GM23338 (cell line): ENCODE measurements around the gene PSMG4. TPM values are rescaled to one million over a fixed set of nuclear protein-coding genes. Genes with fewer than 3 reads are reported as not detected.

Experiments
- ATAC-seq: fragments of 200-7000 bp; cut with Tn5 transposase; 3 replicates; pipeline ENCODE4 v1.9.1; 2020
- DNase-seq: peaks from one replicate; pipeline ENCODE4 v3.0.0-alpha.2; 2015; ENCODE audit warnings: low spot score
- H2AFZ ChIP-seq: fragments of 200-600 bp; sonication (generic); 2 replicates; pipeline ENCODE4 v1.8.0; 2016; ENCODE audit warnings: antibody characterized with exemption, mild to moderate bottlenecking, moderate library complexity
- H3F3A ChIP-seq: fragments of 200-600 bp; sonication (generic); replicated peaks from 2 replicates; pipeline ENCODE4 v1.8.0; 2017; ENCODE audit warnings: antibody characterized with exemption, mixed run types, low read depth
- H3K27ac ChIP-seq: fragments of 200-600 bp; sonication (generic); 2 replicates; pipeline ENCODE4 v1.6.1; 2016; ENCODE audit warnings: low read depth
- H3K27me3 ChIP-seq: fragments of 200-600 bp; sonication (generic); 2 replicates; pipeline ENCODE4 v1.8.0; 2016; ENCODE audit warnings: mild to moderate bottlenecking, mixed run types, moderate library complexity; ENCODE audit not compliant: insufficient read depth
- H3K36me3 ChIP-seq: fragments of 200-600 bp; sonication (generic); 2 replicates; pipeline ENCODE4 v1.8.0; 2016; ENCODE audit warnings: mild to moderate bottlenecking; ENCODE audit not compliant: insufficient read depth
- H3K4me1 ChIP-seq: fragments of 200-600 bp; sonication (generic); 2 replicates; pipeline ENCODE4 v1.8.0; 2016; ENCODE audit warnings: mild to moderate bottlenecking, moderate library complexity; ENCODE audit not compliant: insufficient read depth
- H3K4me2 ChIP-seq: fragments of 200-600 bp; sonication (generic); 2 replicates; pipeline ENCODE4 v1.7.1; 2017; ENCODE audit warnings: mixed run types
- H3K4me3 ChIP-seq: fragments of 200-600 bp; sonication (generic); 2 replicates; pipeline ENCODE4 v1.6.1; 2016; ENCODE audit warnings: mixed run types
- H3K79me2 ChIP-seq: fragments of 200-600 bp; sonication (generic); replicated peaks from 2 replicates; pipeline ENCODE4 v1.8.0; 2017; ENCODE audit warnings: mild to moderate bottlenecking; ENCODE audit not compliant: insufficient read depth
- H3K9me2 ChIP-seq: fragments of 200-600 bp; sonication (generic); 2 replicates; pipeline ENCODE4 v1.8.0; 2017; ENCODE audit not compliant: insufficient read depth
- H4K20me1 ChIP-seq: fragments of 200-600 bp; sonication (generic); replicated peaks from 2 replicates; pipeline ENCODE4 v1.8.0; 2017; ENCODE audit warnings: mild to moderate bottlenecking; ENCODE audit not compliant: insufficient read depth
- H3K27ac Mint-ChIP-seq: 2 replicates; pipeline ENCODE4 v1.8.0; 2020; ENCODE audit warnings: inconsistent platforms, mild to moderate bottlenecking, moderate library complexity, mixed read lengths
- H3K27me3 Mint-ChIP-seq: 3 replicates; pipeline ENCODE4 v1.8.0; 2022; ENCODE audit warnings: low read depth, mild to moderate bottlenecking, moderate library complexity, mixed read lengths, inconsistent platforms; ENCODE audit not compliant: insufficient read depth, poor library complexity
- H3K36me3 Mint-ChIP-seq: 3 replicates; pipeline ENCODE4 v1.8.0; 2021; ENCODE audit warnings: low read depth, mild to moderate bottlenecking, inconsistent platforms, moderate library complexity, mixed read lengths
- H3K4me1 Mint-ChIP-seq: 3 replicates; pipeline ENCODE4 v1.8.0; 2020; ENCODE audit warnings: mild to moderate bottlenecking, inconsistent platforms, mixed read lengths
- H3K4me3 Mint-ChIP-seq: 3 replicates; pipeline ENCODE4 v1.8.0; 2021; ENCODE audit warnings: moderate library complexity, mild to moderate bottlenecking, inconsistent platforms, mixed read lengths
- H3K9me3 Mint-ChIP-seq: 3 replicates; pipeline ENCODE4 v1.8.0; 2020; ENCODE audit warnings: moderate library complexity, mild to moderate bottlenecking, inconsistent platforms, mixed read lengths
- CREB1 ChIP-seq: fragments of 250-450 bp; sonication (Bioruptor Pico); IDR thresholded peaks from 2 replicates; pipeline ENCODE4 v1.5.0; 2020; ENCODE audit warnings: low read depth, mild to moderate bottlenecking, moderate library complexity
- NANOG ChIP-seq: IDR thresholded peaks from 2 replicates; pipeline ENCODE4 v1.6.1; 2016; ENCODE audit warnings: antibody characterized with exemption, borderline replicate concordance
- STAT1 ChIP-seq: IDR thresholded peaks from one replicate; pipeline ENCODE4 v1.6.1; 2016; ENCODE audit warnings: antibody characterized with exemption; ENCODE audit not compliant: unreplicated experiment
- polyA plus RNA-seq: library from polyadenylated mRNA; unstranded; fragments of >200 nt; fragmentation: Nextera tagmentation; extraction: Ambion mirVana; gene quantifications from 2 replicates; pipeline ENCODE4 v1.2.1, GENCODE V29; 2016
- total RNA-seq: library from RNA; depleted of rRNA; stranded (reverse); fragments of >200 nt; shearing (Covaris generic); gene quantifications from 2 replicates; pipeline ENCODE4 v1.2.3, GENCODE V29; 2014
- TF ChIP-seq, protein P1 (sequence below): IDR thresholded peaks from 2 replicates; pipeline ENCODE4 v1.6.1; 2016; ENCODE audit warnings: antibody characterized with exemption
- TF ChIP-seq, protein P2 (sequence below): IDR thresholded peaks from one replicate; pipeline ENCODE4 v1.6.1; 2018; ENCODE audit warnings: antibody characterized with exemption; ENCODE audit not compliant: unreplicated experiment
- TF ChIP-seq, protein P3 (sequence below): fragments of 250-450 bp; sonication (Bioruptor Pico); IDR thresholded peaks from 2 replicates; pipeline ENCODE4 v1.5.0; 2020; ENCODE audit warnings: mild to moderate bottlenecking, moderate library complexity

Gene PSMG4
- total and polyA plus RNA-seq, 2 experiments from 2014 or later, result 37.2 to 168 TPM

DNA sequence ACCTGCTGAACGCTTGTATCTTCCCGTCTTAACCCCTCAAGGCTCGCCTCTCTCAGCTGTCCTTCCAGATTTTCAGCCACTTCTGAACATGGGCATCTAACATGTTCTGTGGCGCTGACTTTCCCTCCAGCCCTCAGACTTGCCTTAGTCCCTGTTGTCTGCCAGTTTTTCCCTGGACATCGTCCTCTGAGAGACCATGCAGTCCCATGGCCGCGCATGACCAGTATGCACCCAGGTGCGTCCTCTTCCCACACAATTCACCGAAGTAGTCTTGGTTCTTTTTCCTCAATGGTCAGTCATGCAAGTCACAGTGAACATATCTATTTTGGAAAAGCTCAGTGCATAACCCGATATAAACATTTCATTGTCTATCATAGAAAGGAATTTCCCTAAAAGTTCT is 40.5 kb upstream of the PSMG4 start:
- Mint-ChIP-seq H3K4me1 (peaks cover 9% of the 10 kb centered on the region; the same call in 2 of the 3 replicates), H3K36me3 (peaks cover 4% of the 10 kb centered on the region; the same call in 1 of the 3 replicates), H3K27ac (no peak overlapping the region), H3K27me3 (peaks cover 2% of the 10 kb centered on the region), H3K4me3 (no peak overlapping the region; the same call in 2 of the 3 replicates), H3K9me3 (peaks cover 6% of the 10 kb centered on the region; the same call in 1 of the 3 replicates)
- ATAC-seq (no peak), DNase-seq (no peak)
- Histone ChIP-seq H3K4me1 (no peaks in the 10 kb centered on the region), H3K36me3 (no peaks in the 10 kb centered on the region), H3K79me2 (no peaks in the 10 kb centered on the region), H3K4me2 (no peak overlapping the region), H3K27ac (no peak overlapping the region), H2AFZ (no peak overlapping the region), H4K20me1 (no peaks in the 10 kb centered on the region), H3K4me3 (no peak overlapping the region), H3F3A (0 out of 2 replicates have a peak, but pooled peaks cover 7% of the 10 kb centered on the region), H3K27me3 (no peaks in the 10 kb centered on the region), H3K9me2 (no peaks in the 10 kb centered on the region)
- TF ChIP-seq NANOG, result no peak
- no peak for TF ChIP-seq CREB1 (CRISPR knock-in tag)
- TF ChIP-seq, protein P1, sequence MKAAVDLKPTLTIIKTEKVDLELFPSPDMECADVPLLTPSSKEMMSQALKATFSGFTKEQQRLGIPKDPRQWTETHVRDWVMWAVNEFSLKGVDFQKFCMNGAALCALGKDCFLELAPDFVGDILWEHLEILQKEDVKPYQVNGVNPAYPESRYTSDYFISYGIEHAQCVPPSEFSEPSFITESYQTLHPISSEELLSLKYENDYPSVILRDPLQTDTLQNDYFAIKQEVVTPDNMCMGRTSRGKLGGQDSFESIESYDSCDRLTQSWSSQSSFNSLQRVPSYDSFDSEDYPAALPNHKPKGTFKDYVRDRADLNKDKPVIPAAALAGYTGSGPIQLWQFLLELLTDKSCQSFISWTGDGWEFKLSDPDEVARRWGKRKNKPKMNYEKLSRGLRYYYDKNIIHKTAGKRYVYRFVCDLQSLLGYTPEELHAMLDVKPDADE, result no peak
- TF ChIP-seq, protein P2, sequence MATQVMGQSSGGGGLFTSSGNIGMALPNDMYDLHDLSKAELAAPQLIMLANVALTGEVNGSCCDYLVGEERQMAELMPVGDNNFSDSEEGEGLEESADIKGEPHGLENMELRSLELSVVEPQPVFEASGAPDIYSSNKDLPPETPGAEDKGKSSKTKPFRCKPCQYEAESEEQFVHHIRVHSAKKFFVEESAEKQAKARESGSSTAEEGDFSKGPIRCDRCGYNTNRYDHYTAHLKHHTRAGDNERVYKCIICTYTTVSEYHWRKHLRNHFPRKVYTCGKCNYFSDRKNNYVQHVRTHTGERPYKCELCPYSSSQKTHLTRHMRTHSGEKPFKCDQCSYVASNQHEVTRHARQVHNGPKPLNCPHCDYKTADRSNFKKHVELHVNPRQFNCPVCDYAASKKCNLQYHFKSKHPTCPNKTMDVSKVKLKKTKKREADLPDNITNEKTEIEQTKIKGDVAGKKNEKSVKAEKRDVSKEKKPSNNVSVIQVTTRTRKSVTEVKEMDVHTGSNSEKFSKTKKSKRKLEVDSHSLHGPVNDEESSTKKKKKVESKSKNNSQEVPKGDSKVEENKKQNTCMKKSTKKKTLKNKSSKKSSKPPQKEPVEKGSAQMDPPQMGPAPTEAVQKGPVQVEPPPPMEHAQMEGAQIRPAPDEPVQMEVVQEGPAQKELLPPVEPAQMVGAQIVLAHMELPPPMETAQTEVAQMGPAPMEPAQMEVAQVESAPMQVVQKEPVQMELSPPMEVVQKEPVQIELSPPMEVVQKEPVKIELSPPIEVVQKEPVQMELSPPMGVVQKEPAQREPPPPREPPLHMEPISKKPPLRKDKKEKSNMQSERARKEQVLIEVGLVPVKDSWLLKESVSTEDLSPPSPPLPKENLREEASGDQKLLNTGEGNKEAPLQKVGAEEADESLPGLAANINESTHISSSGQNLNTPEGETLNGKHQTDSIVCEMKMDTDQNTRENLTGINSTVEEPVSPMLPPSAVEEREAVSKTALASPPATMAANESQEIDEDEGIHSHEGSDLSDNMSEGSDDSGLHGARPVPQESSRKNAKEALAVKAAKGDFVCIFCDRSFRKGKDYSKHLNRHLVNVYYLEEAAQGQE, result no peak
- TF ChIP-seq STAT1, result no peak

DNA sequence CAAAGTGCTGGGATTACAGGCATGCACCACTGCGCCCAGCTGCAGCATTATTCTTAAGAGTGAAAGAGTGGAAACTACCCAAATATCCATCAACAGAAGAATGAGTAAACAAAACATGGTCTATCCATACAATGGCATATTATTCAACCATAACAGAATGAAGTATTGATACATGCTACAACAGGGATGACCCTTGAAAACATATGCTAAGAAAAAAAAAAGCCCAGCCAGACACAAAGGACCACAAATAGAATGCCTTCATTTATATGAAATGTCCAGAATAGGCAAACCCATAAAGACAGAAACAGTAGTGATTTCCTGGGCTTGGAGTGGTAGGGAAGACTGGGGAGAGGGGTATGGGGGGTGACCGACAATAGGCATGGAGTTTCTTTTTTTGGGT is 38.4 kb upstream of the PSMG4 start:
- Histone ChIP-seq H4K20me1 (peaks cover 9% of the 10 kb centered on the region; the same call in 1 of the 2 replicates), H3K27ac (no peak overlapping the region), H3K4me1 (no peaks in the 10 kb centered on the region), H3K9me2 (no peaks in the 10 kb centered on the region), H3K4me2 (no peak overlapping the region), H3K79me2 (no peaks in the 10 kb centered on the region), H3K4me3 (no peak overlapping the region), H2AFZ (no peak overlapping the region), H3K27me3 (no peaks in the 10 kb centered on the region), H3K36me3 (peaks cover 6% of the 10 kb centered on the region), H3F3A (peaks cover 7% of the 10 kb centered on the region; the same call in 1 of the 2 replicates)
- H3K4me3 Mint-ChIP-seq, result no peak overlapping the region
- no peak overlapping the region for H3K27ac Mint-ChIP-seq
- H3K27me3 Mint-ChIP-seq, result peaks cover 5% of the 10 kb centered on the region
- H3K4me1 Mint-ChIP-seq, result peaks cover 18% of the 10 kb centered on the region
- peaks cover 17% of the 10 kb centered on the region for H3K36me3 Mint-ChIP-seq
- no peak for DNase-seq
- peaks cover 6% of the 10 kb centered on the region; the same call in 1 of the 3 replicates for H3K9me3 Mint-ChIP-seq
- no peak for ATAC-seq
- TF ChIP-seq, protein P1, result no peak
- TF ChIP-seq, protein P3, sequence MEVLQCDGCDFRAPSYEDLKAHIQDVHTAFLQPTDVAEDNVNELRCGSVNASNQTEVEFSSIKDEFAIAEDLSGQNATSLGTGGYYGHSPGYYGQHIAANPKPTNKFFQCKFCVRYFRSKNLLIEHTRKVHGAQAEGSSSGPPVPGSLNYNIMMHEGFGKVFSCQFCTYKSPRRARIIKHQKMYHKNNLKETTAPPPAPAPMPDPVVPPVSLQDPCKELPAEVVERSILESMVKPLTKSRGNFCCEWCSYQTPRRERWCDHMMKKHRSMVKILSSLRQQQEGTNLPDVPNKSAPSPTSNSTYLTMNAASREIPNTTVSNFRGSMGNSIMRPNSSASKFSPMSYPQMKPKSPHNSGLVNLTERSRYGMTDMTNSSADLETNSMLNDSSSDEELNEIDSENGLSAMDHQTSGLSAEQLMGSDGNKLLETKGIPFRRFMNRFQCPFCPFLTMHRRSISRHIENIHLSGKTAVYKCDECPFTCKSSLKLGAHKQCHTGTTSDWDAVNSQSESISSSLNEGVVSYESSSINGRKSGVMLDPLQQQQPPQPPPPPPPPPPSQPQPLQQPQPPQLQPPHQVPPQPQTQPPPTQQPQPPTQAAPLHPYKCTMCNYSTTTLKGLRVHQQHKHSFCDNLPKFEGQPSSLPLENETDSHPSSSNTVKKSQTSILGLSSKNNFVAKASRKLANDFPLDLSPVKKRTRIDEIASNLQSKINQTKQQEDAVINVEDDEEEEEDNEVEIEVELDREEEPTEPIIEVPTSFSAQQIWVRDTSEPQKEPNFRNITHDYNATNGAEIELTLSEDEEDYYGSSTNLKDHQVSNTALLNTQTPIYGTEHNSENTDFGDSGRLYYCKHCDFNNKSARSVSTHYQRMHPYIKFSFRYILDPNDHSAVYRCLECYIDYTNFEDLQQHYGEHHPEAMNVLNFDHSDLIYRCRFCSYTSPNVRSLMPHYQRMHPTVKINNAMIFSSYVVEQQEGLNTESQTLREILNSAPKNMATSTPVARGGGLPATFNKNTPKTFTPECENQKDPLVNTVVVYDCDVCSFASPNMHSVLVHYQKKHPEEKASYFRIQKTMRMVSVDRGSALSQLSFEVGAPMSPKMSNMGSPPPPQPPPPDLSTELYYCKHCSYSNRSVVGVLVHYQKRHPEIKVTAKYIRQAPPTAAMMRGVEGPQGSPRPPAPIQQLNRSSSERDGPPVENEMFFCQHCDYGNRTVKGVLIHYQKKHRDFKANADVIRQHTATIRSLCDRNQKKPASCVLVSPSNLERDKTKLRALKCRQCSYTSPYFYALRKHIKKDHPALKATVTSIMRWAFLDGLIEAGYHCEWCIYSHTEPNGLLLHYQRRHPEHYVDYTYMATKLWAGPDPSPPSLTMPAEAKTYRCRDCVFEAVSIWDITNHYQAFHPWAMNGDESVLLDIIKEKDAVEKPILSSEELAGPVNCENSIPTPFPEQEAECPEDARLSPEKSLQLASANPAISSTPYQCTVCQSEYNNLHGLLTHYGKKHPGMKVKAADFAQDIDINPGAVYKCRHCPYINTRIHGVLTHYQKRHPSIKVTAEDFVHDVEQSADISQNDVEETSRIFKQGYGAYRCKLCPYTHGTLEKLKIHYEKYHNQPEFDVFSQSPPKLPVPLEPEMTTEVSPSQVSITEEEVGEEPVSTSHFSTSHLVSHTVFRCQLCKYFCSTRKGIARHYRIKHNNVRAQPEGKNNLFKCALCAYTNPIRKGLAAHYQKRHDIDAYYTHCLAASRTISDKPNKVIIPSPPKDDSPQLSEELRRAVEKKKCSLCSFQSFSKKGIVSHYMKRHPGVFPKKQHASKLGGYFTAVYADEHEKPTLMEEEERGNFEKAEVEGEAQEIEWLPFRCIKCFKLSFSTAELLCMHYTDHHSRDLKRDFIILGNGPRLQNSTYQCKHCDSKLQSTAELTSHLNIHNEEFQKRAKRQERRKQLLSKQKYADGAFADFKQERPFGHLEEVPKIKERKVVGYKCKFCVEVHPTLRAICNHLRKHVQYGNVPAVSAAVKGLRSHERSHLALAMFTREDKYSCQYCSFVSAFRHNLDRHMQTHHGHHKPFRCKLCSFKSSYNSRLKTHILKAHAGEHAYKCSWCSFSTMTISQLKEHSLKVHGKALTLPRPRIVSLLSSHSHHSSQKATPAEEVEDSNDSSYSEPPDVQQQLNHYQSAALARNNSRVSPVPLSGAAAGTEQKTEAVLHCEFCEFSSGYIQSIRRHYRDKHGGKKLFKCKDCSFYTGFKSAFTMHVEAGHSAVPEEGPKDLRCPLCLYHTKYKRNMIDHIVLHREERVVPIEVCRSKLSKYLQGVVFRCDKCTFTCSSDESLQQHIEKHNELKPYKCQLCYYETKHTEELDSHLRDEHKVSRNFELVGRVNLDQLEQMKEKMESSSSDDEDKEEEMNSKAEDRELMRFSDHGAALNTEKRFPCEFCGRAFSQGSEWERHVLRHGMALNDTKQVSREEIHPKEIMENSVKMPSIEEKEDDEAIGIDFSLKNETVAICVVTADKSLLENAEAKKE (CRISPR knock-in tag), result no peak
